Psoas muscle (tissue), 8 donors: Measurements from ENCODE around the gene NLRP14. TPM values are rescaled to one million over a fixed set of nuclear protein-coding genes. Genes with fewer than 3 reads are reported as not detected.

Source experiments
- ATAC-seq, 4 donors: fragments of 200-7000 bp; cut with Tn5 transposase; one replicate each; pipeline ENCODE4 v1.9.1; 2020; ENCODE audit warnings: moderate library complexity in 3 of 4, mild to moderate bottlenecking in 2 of 4
- DNase-seq, 2 donors: peaks; one replicate each; pipeline ENCODE4 v3.0.0-alpha.2; 2020
- H3K27ac ChIP-seq: fragments of 200-600 bp; one replicate; pipeline ENCODE4 v1.8.0; 2022
- H3K27me3 ChIP-seq, 3 donors: fragments of 200-600 bp in 1 of 3; one replicate each; pipeline versions ENCODE4 v1.6.1 to v1.8.0; 2013 to 2022; ENCODE audit warnings: low read length in 2 of 3, mild to moderate bottlenecking in 2 of 3, moderate library complexity in 1 of 3; ENCODE audit not compliant: insufficient read depth in 3 of 3
- H3K36me3 ChIP-seq, 2 donors: fragments of 200-600 bp in 1 of 2; one replicate each; pipeline versions ENCODE4 v1.6.1 to v1.8.0; 2013 to 2022; ENCODE audit warnings: low read depth in 1 of 2, mild to moderate bottlenecking in 1 of 2, moderate library complexity in 1 of 2; ENCODE audit not compliant: insufficient read depth in 1 of 2
- H3K4me1 ChIP-seq: fragments of 200-600 bp; one replicate; pipeline ENCODE4 v1.8.0; 2022
- H3K4me3 ChIP-seq: fragments of 200-600 bp; one replicate; pipeline ENCODE4 v1.8.0; 2022; ENCODE audit warnings: mild to moderate bottlenecking
- H3K9me3 ChIP-seq: fragments of 200-600 bp; one replicate; pipeline ENCODE4 v1.8.0; 2022
- CTCF ChIP-seq: fragments of 200-600 bp; IDR thresholded peaks from one replicate; pipeline ENCODE4 v1.8.0; 2022; ENCODE audit warnings: antibody characterized with exemption
- WGBS, 3 donors: extraction: QIAGEN DNeasy Blood & Tissue Kit; methylation state at CpG; one replicate each; pipeline versions ENCODE4 v1.1.6 to v1.1.7; 2013; 5-methylcytosine and 5-hydroxymethylcytosine counted together
- intact Hi-C, 2 donors: fragments of 100-400 bp; cut with DNase I; formaldehyde crosslinking; loops; one replicate each; pipeline versions ENCODE4 v1.11.0 to v1.14.2; 2022
- polyA plus RNA-seq, 3 donors: library from polyadenylated mRNA; stranded (reverse); fragments of 200-250 nt; gene quantifications; one replicate each; pipeline ENCODE4 v1.2.3, GENCODE V29; 2013
- total RNA-seq, 4 donors: library from RNA; stranded (reverse); fragmentation: NEBNext Ultra II Directional in 2 of 4; extraction: Animal tissue kit (Norgen Biotek cat#: 25700) in 2 of 4; gene quantifications; one replicate each; pipeline versions ENCODE4 v1.2.1 to v1.2.4, GENCODE V29; 2021 to 2023
- donor health status: healthy with polysubstance abuse.
- donor health status: DM: no; HTN: no; CAD: no; lungs with moderate emphysema.
- donor health status: Bipolar disorder and iron deficiency.
- donor health status: healthy.
- donor health status: DM: yes; HTN: yes; CAD: no.
- donor health status: DM: no; HTN: no; CAD: no.
- donor health status: DM: no; HTN: no; CAD: no.
- donor health status: DM: yes; HTN: yes; CAD: no.

NLRP14 gene
- total and polyA plus RNA-seq, 7 donors, result 0.06 TPM; not detected in 6

GRCh38 chr11:7057641-7058040 is 37.4 kb downstream of the NLRP14 start:
- DNase-seq (no peak), ATAC-seq (no peak)
- Histone ChIP-seq H3K9me3 (no peaks in the 10 kb centered on the region), H3K36me3 (no peaks in the 10 kb centered on the region), H3K4me3 (no peak overlapping the region), H3K27ac (no peak overlapping the region), H3K27me3 (no peaks in the 10 kb centered on the region), H3K4me1 (no peaks in the 10 kb centered on the region)
- 39 to 51% (median 44%) methylated on average over 2 of the region's 2 CpGs for WGBS, 3 donors
- intact Hi-C loops, result no loop called here
- TF ChIP-seq CTCF, result no peak

GRCh38 chr11:7060868-7061267 is 40.6 kb downstream of the NLRP14 start:
- WGBS, 3 donors, result 60 to 77% (median 75%) methylated on average over 1 of the region's 1 CpG
- DNase-seq, result no peak

GRCh38 chr11:7062534-7062933 is 42.3 kb downstream of the NLRP14 start:
- intact Hi-C loops, result no loop called here
- no peak for TF ChIP-seq CTCF

More at GRCh38 chr11:7060868-7061267, 40.6 kb downstream of the NLRP14 start:
- no peak for ATAC-seq
- no peak for TF ChIP-seq CTCF
- H3K4me1 ChIP-seq, result no peaks in the 10 kb centered on the region
- H3K9me3 ChIP-seq, result no peaks in the 10 kb centered on the region
- H3K27ac ChIP-seq, result no peak overlapping the region
- H3K4me3 ChIP-seq, result no peak overlapping the region
- H3K27me3 ChIP-seq, result no peaks in the 10 kb centered on the region
- no peaks in the 10 kb centered on the region for H3K36me3 ChIP-seq
- intact Hi-C loops, result no loop called here

GRCh38 chr11:7072401-7073028 is 52.2 kb downstream of the NLRP14 start:
- H3K27me3 ChIP-seq, result peaks cover 0 to 3% (median 0%) of the 10 kb centered on the region in 3 donors
- intact Hi-C loops, result no loop called here
- ATAC-seq (no peak), DNase-seq (no peak)
- no peaks in the 10 kb centered on the region for H3K36me3 ChIP-seq
- WGBS, 3 donors, result 46 to 62% (median 55%) methylated on average over 4 of the region's 4 CpGs
- no peaks in the 10 kb centered on the region for H3K4me1 ChIP-seq
- TF ChIP-seq CTCF, result no peak
- no peak overlapping the region for H3K4me3 ChIP-seq
- H3K27ac ChIP-seq, result no peak overlapping the region
- H3K9me3 ChIP-seq, result no peaks in the 10 kb centered on the region

More at GRCh38 chr11:7062534-7062933, 42.3 kb downstream of the NLRP14 start:
- Histone ChIP-seq H3K27ac (no peak overlapping the region), H3K36me3 (no peaks in the 10 kb centered on the region), H3K27me3 (no peaks in the 10 kb centered on the region), H3K9me3 (no peaks in the 10 kb centered on the region), H3K4me1 (no peaks in the 10 kb centered on the region), H3K4me3 (no peak overlapping the region)
- 87 to 96% (median 88%) methylated on average over 2 of the region's 2 CpGs for WGBS, 3 donors
- no peak for ATAC-seq
- DNase-seq, result no peak

GRCh38 chr11:7077101-7077500 is 56.8 kb downstream of the NLRP14 start:
- intact Hi-C loops, result no loop called here
- no peak for DNase-seq
- TF ChIP-seq CTCF, result no peak
- Histone ChIP-seq H3K27ac (no peak overlapping the region), H3K27me3 (peaks cover 0 to 3% (median 0%) of the 10 kb centered on the region in 3 donors), H3K4me3 (no peak overlapping the region), H3K36me3 (no peaks in the 10 kb centered on the region), H3K4me1 (no peaks in the 10 kb centered on the region), H3K9me3 (no peaks in the 10 kb centered on the region)
- 60 to 67% (median 63%) methylated on average over 16 of the region's 16 CpGs for WGBS, 3 donors
- ATAC-seq, result no peak
